Sigmoid colon (tissue), 4 donors: Measurements from ENCODE around the gene ENGASE.

ENCODE experiments used
- EP300 ChIP-seq, 4 donors: sonication (generic); formaldehyde crosslinking; IDR thresholded peaks; one replicate each; pipeline ENCODE4 v1.6.1; 2017; ENCODE audit warnings: antibody characterized with exemption in 4 of 4
- POLR2A ChIP-seq, 2 donors: fragments of 450-650 bp; IDR thresholded peaks; one replicate each; pipeline ENCODE4 v1.6.1; 2016; ENCODE audit warnings: antibody characterized with exemption in 2 of 2, mild to moderate bottlenecking in 2 of 2, moderate library complexity in 2 of 2
- POLR2AphosphoS5 ChIP-seq, 4 donors: sonication (generic); formaldehyde crosslinking; IDR thresholded peaks; one replicate each; pipeline ENCODE4 v1.6.1; 2017; ENCODE audit warnings: antibody characterized with exemption in 4 of 4
- TF ChIP-seq, protein P1 (sequence below), 4 experiments: fragments of 450-650 bp in 3 of 4; fragments of 200-600 bp in 1 of 4; IDR thresholded peaks; one replicate each; pipeline ENCODE4 v1.5.1; 2016 to 2019; ENCODE audit warnings: antibody characterized with exemption in 4 of 4, mild to moderate bottlenecking in 3 of 4, moderate library complexity in 2 of 4

DNA sequence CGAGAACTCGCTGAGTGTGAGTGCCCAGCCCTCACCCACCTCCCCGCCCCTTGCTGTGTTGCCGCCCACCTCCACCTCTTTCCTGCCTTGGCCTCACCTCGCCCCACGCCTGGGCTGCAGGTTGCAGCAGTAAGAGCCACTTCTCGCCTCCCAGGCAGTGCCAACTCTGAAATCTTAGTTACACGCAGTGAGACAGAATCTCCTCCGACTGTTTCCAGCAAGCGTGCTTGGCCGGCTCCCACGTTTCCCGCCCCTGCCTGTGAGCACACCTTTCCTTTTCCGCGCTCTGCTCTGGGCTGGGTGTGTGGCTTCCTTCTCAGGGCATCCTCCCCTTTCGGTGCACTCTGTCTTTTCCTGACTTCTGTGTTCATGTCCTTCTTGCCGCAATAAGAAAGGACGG, 5.7 kb downstream of the ENGASE start:
- TF ChIP-seq POLR2A (IDR thresholded peaks at IDR 0.05) (no peak), POLR2AphosphoS5 (IDR thresholded peaks at IDR 0.05) (no peak), EP300 (IDR thresholded peaks at IDR 0.05) (no peak)
- TF ChIP-seq, protein P1, sequence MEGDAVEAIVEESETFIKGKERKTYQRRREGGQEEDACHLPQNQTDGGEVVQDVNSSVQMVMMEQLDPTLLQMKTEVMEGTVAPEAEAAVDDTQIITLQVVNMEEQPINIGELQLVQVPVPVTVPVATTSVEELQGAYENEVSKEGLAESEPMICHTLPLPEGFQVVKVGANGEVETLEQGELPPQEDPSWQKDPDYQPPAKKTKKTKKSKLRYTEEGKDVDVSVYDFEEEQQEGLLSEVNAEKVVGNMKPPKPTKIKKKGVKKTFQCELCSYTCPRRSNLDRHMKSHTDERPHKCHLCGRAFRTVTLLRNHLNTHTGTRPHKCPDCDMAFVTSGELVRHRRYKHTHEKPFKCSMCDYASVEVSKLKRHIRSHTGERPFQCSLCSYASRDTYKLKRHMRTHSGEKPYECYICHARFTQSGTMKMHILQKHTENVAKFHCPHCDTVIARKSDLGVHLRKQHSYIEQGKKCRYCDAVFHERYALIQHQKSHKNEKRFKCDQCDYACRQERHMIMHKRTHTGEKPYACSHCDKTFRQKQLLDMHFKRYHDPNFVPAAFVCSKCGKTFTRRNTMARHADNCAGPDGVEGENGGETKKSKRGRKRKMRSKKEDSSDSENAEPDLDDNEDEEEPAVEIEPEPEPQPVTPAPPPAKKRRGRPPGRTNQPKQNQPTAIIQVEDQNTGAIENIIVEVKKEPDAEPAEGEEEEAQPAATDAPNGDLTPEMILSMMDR (IDR thresholded peaks at IDR 0.05), result no peak
